Endothelial cell of umbilical vein (primary cell): ENCODE measurements around the gene ELMO1. TPM values are rescaled to one million over a fixed set of nuclear protein-coding genes. Genes with fewer than 3 reads are reported as not detected.

ENCODE experiments used
- BruUV-seq: library from RNA; stranded (reverse); fragments of 400-500 nt; replicated peaks from 2 replicates; lab custom pipeline; 2021; lab: Mats Ljungman, UMichigan
- CTCF ChIA-PET: fragments of 300-600, 350-600 bp; sonication (Branson Sonifier 250); formaldehyde crosslinking; loops from one replicate; lab custom pipeline; 2021; ENCODE audit warnings: antibody characterized with exemption, inconsistent platforms; lab: Charles Lee
- POLR2A ChIA-PET: fragments of 300-600, 350-600 bp; sonication (Branson Sonifier 250); formaldehyde crosslinking; loops from one replicate; lab custom pipeline; 2021; ENCODE audit warnings: antibody characterized with exemption, inconsistent platforms; lab: Charles Lee
- DNase-seq: peaks from one replicate; pipeline ENCODE4 v3.0.0-alpha.2; 2011; ENCODE audit warnings: low read depth, low spot score
- FAIRE-seq: peaks from 2 replicates; lab custom pipeline; 2011; peaks lifted over from hg19 to GRCh38; lab: Jason Lieb, UNC
- H2AFZ ChIP-seq: 2 replicates; pipeline ENCODE4 v1.6.0; 2012; ENCODE audit warnings: low read depth, low read length, control low read depth, inconsistent platforms
- H3K27ac ChIP-seq: 2 replicates; pipeline ENCODE4 v1.5.1; 2011; ENCODE audit warnings: low read depth, mild to moderate bottlenecking, control low read depth, low read length, moderate library complexity; ENCODE audit not compliant: insufficient read depth
- H3K27me3 ChIP-seq, 2 experiments: 2 replicates each; pipeline versions ENCODE4 v1.6.0 to v1.6.1; 2011; ENCODE audit warnings: low read length in 2 of 2, mixed read lengths in 1 of 2; ENCODE audit not compliant: control insufficient read depth in 2 of 2, insufficient read depth in 2 of 2
- H3K36me3 ChIP-seq, 2 experiments: 2 replicates in 1 of 2; 3 replicates in 1 of 2; pipeline ENCODE4 v1.5.1; 2011; ENCODE audit warnings: low read length in 2 of 2, mild to moderate bottlenecking in 1 of 2, moderate library complexity in 1 of 2; ENCODE audit not compliant: control insufficient read depth in 2 of 2, insufficient read depth in 2 of 2; ENCODE audit errors: extremely low read depth in 1 of 2
- H3K4me1 ChIP-seq: 3 replicates; pipeline ENCODE4 v1.5.1; 2011; ENCODE audit warnings: mild to moderate bottlenecking, low read length; ENCODE audit not compliant: control insufficient read depth, insufficient read depth; ENCODE audit errors: extremely low read depth
- H3K4me2 ChIP-seq: 2 replicates; pipeline ENCODE4 v1.6.1; 2011; ENCODE audit warnings: low read length, control low read depth, mixed read lengths; ENCODE audit not compliant: insufficient read depth
- H3K4me3 ChIP-seq, 3 experiments: fragments of 200-600 bp in 1 of 3; sonication (generic), shearing (Covaris generic) in 1 of 3; replicated peaks in 1 of 3; 2 replicates each; pipeline ENCODE4 v1.5.1; 2011 to 2016; ENCODE audit warnings: control low read depth in 3 of 3, low read length in 3 of 3, mild to moderate bottlenecking in 2 of 3, inconsistent platforms in 1 of 3, low read depth in 1 of 3, moderate library complexity in 1 of 3; ENCODE audit not compliant: insufficient read depth in 1 of 3
- H3K79me2 ChIP-seq: 2 replicates; pipeline ENCODE4 v1.6.0; 2012; ENCODE audit warnings: low read length, inconsistent platforms; ENCODE audit not compliant: control insufficient read depth, insufficient read depth
- H3K9ac ChIP-seq: replicated peaks from 2 replicates; pipeline ENCODE3; 2011; ENCODE audit warnings: low read length, control low read depth; ENCODE audit not compliant: insufficient read depth; ENCODE audit errors: extremely low read depth
- H3K9me1 ChIP-seq: replicated peaks from 3 replicates; pipeline ENCODE4 v1.6.0; 2011; ENCODE audit warnings: mild to moderate bottlenecking, low read length; ENCODE audit not compliant: control insufficient read depth, insufficient read depth; ENCODE audit errors: extremely low read depth
- H3K9me3 ChIP-seq: replicated peaks from 2 replicates; pipeline ENCODE4 v1.5.1; 2012; ENCODE audit warnings: low read length, inconsistent platforms; ENCODE audit not compliant: control insufficient read depth, insufficient read depth
- H4K20me1 ChIP-seq: replicated peaks from 2 replicates; pipeline ENCODE3; 2011; ENCODE audit warnings: mild to moderate bottlenecking, low read length; ENCODE audit not compliant: control insufficient read depth, insufficient read depth; ENCODE audit errors: extremely low read depth
- CTCF ChIP-seq, 2 donors: IDR thresholded peaks; 1 replicate in 1 of 2; 2 replicates in 1 of 2; pipeline ENCODE4 v1.5.1; 2011; ENCODE audit warnings: low read length in 2 of 2, mild to moderate bottlenecking in 2 of 2, moderate library complexity in 2 of 2, control low read depth in 1 of 2, inconsistent platforms in 1 of 2, low read depth in 1 of 2; ENCODE audit not compliant: insufficient read depth in 1 of 2; ENCODE audit errors: extremely low read depth in 1 of 2
- EZH2 ChIP-seq: IDR thresholded peaks from 2 replicates; pipeline ENCODE4 v1.6.1; 2012; ENCODE audit warnings: borderline replicate concordance, low read depth, mild to moderate bottlenecking, moderate library complexity, low read length, inconsistent platforms; ENCODE audit not compliant: severe bottlenecking
- FOS ChIP-seq: IDR thresholded peaks from 2 replicates; pipeline ENCODE4 v1.6.1; 2011; ENCODE audit warnings: mild to moderate bottlenecking, low read length, moderate library complexity, borderline replicate concordance; ENCODE audit not compliant: insufficient read depth
- GATA2 ChIP-seq: IDR thresholded peaks from 2 replicates; pipeline ENCODE4 v1.7.0; 2011; ENCODE audit warnings: low read depth, mild to moderate bottlenecking, moderate library complexity, mixed read lengths, low read length; ENCODE audit not compliant: insufficient read length, insufficient read depth
- JUN ChIP-seq: IDR thresholded peaks from 2 replicates; pipeline ENCODE4 v1.6.1; 2011; ENCODE audit warnings: borderline replicate concordance, low read depth; ENCODE audit not compliant: insufficient read length, insufficient read depth
- MYC ChIP-seq: IDR thresholded peaks from one replicate; pipeline ENCODE4 v1.6.1; 2011; ENCODE audit warnings: mild to moderate bottlenecking, low read depth, low read length
- POLR2A ChIP-seq: IDR thresholded peaks from 2 replicates; pipeline ENCODE4 v1.6.1; 2012; ENCODE audit warnings: low read depth, mild to moderate bottlenecking, control low read depth, low read length
- POLR2AphosphoS5 ChIP-seq: IDR thresholded peaks from 2 replicates; pipeline ENCODE4 v1.6.1; 2012; ENCODE audit warnings: low read depth, mild to moderate bottlenecking, control low read depth, low read length, moderate library complexity; ENCODE audit not compliant: insufficient read depth
- dilution Hi-C: fragments of 300-500 bp; cut with MboI; formaldehyde crosslinking; loops from one replicate; pipeline ENCODE4 v1.15.0; 2019; ENCODE audit warnings: low sequenced_read_pairs; ENCODE audit not compliant: extremely low pct_ligation_motif_present
- intact Hi-C: fragments of 100-400 bp; cut with micrococcal nuclease; formaldehyde crosslinking; loops from one replicate; pipeline ENCODE4 v1.10.0; 2022
- polyA plus RNA-seq, 4 experiments: library from polyadenylated mRNA; depleted of rRNA in 3 of 4; stranded (reverse) in 3 of 4; unstranded in 1 of 4; fragments of >200 nt; gene quantifications; 2 replicates each; pipeline versions ENCODE4 v1.2.1 to v1.2.3, GENCODE V29; 2011 to 2012; ENCODE audit warnings: missing spikeins in 1 of 4
- total RNA-seq: library from RNA; stranded (reverse); gene quantifications from 2 replicates; pipeline ENCODE4 v1.2.3, GENCODE V29; 2021
- TF ChIP-seq, protein P1 (sequence below): IDR thresholded peaks from 2 replicates; pipeline ENCODE4 v1.6.1; 2011; ENCODE audit not compliant: insufficient read depth, insufficient read length

The ELMO1 gene
- total and polyA plus RNA-seq, 2 donors (not counting 3 experiments of a cell fraction or from before 2014, with no cell fraction given): 17.0 to 30.6 TPM

DNA sequence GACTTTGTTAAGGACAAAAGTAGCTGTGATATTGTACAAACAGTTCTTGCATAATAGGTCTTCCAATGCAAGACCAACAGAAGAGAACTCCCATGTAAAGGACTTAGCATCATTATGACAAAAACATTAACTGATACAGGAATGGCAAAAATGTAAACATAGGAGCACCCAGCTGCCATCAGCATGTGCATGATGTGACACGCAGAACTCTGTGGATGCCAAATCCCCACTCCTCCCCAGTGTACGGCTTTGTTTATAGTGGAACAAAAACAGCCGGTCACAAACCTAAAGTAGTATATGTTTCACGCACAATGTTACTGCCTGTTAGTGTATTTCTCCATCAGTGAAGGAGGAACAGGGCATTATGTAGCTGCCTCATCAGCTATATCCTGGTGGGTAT lies 408.3 kb downstream of the ELMO1 start:
- no peak overlapping the region for H3K9ac ChIP-seq
- dilution Hi-C loops: no loop called here
- intact Hi-C loops: no loop called here
- ChIA-PET CTCF (interaction anchor here (0.6 kb wide), 1 partner anchor 1821 kb away, joined by 3 read pairs; no protein-coding TSS in a partner anchor), POLR2A (no interaction called here)
- BruUV-seq: no TSS peak
- H3K36me3 ChIP-seq: no peaks in the 10 kb centered on the region
- H3K27ac ChIP-seq: no peak overlapping the region
- H4K20me1 ChIP-seq: no peaks in the 10 kb centered on the region
- no peaks in the 10 kb centered on the region for H3K79me2 ChIP-seq
- H3K9me1 ChIP-seq: no peaks in the 10 kb centered on the region
- TF ChIP-seq EZH2 (no peak), CTCF (IDR thresholded peaks at IDR 0.05; ENCODE audit: extremely low read depth in 1 of 2, insufficient read depth in 1 of 2, low read depth in 1 of 2, low read length in 2 of 2) (no peak), GATA2 (no peak), FOS (no peak), POLR2A (no peak), JUN (no peak), POLR2AphosphoS5 (no peak), MYC (no peak)
- TF ChIP-seq, protein P1, sequence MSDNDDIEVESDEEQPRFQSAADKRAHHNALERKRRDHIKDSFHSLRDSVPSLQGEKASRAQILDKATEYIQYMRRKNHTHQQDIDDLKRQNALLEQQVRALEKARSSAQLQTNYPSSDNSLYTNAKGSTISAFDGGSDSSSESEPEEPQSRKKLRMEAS: no peak
- no peak overlapping the region for H2AFZ ChIP-seq
- no peak overlapping the region for H3K4me2 ChIP-seq
- peaks cover 9% of the 10 kb centered on the region for H3K4me1 ChIP-seq
- no peak overlapping the region for H3K4me3 ChIP-seq
- FAIRE-seq: no peak
- no peaks in the 10 kb centered on the region for H3K9me3 ChIP-seq
- no peaks in the 10 kb centered on the region for H3K27me3 ChIP-seq
- no peak for DNase-seq
